ENCODE results near the gene CNOT10.

GRCh38 chr3:32755761-32756160, 70.8 kb downstream of the CNOT10 start:
- no peak for TF ChIP-seq CTCF (IDR thresholded peaks at IDR 0.05; ENCODE audit: low read length)
- TF ChIP-seq EZH2 (IDR thresholded peaks at IDR 0.05; ENCODE audit: borderline replicate concordance, low read length), result no peak

All from OCI-LY1 (cell line).